Measurements from ENCODE around the gene CMTM2. TPM values are rescaled to one million over a fixed set of nuclear protein-coding genes. Genes with fewer than 3 reads are reported as not detected.
A peak's percentile ranks its signal among the peaks of the same experiment; 100 is the strongest.

CMTM2 gene
- total and polyA plus RNA-seq, 8 donors = 0.21 to 0.84 (median 0.65) TPM; not detected in 5

GRCh38 chr16:66605177-66605978, 26.1 kb downstream of the CMTM2 start:
- FAIRE-seq (no peak), DNase-seq (peak in 3 of 6 donors; percentile 51 to 83 (median 71)), ATAC-seq (peak; percentile 12 to 31 (median 28))
- TF ChIP-seq CTCF (IDR thresholded peaks at IDR 0.05) = no peak
- no peaks in the 10 kb centered on the region for H3K9me3 ChIP-seq
- intact Hi-C loops (cut with DNase I) = loop anchor here in 1 of 3 donors (5.0 kb wide), 1 partner anchor 203 kb away; no protein-coding TSS in a partner anchor
- H3K4me3 ChIP-seq = peak overlapping the region; percentile 38 to 70 (median 44)
- 28 to 29% methylated on average over 26 to 61 of the region's 61 CpGs for WGBS, 2 donors
- no peaks in the 10 kb centered on the region for H3K27me3 ChIP-seq
- H3K36me3 ChIP-seq = no peaks in the 10 kb centered on the region
- no peaks in the 10 kb centered on the region for H3K4me1 ChIP-seq
- H3K27ac ChIP-seq = peak overlapping the region in 3 of 4 donors; percentile 42 to 66 (median 55)

- no peaks in the 10 kb centered on the region for H3K27me3 ChIP-seq
- 78 to 80% methylated on average over 10 of the region's 10 CpGs for WGBS, 2 donors
- TF ChIP-seq CTCF (IDR thresholded peaks at IDR 0.05) = no peak
- H3K4me1 ChIP-seq = no peaks in the 10 kb centered on the region
- H3K36me3 ChIP-seq = no peaks in the 10 kb centered on the region
- FAIRE-seq (no peak), ATAC-seq (no peak), DNase-seq (no peak)
- intact Hi-C loops (cut with DNase I) = loop anchor here in 1 of 3 donors (5.0 kb wide), 1 partner anchor 204 kb away; no protein-coding TSS in a partner anchor
- H3K4me3 ChIP-seq = peak overlapping the region in 2 of 4 donors; percentile 42 to 70
- H3K27ac ChIP-seq = no peak overlapping the region
- H3K9me3 ChIP-seq = no peaks in the 10 kb centered on the region
Observed at GRCh38 chr16:66605979-66606751, 26.9 kb downstream of the CMTM2 start.

- H3K9me3 ChIP-seq = no peaks in the 10 kb centered on the region
- 29 to 30% methylated on average over 17 of the region's 17 CpGs for WGBS, 2 donors
- DNase-seq (peak; percentile 82 to 98 (median 89)), FAIRE-seq (no peak), ATAC-seq (peak; percentile 72 to 80 (median 78))
- no peaks in the 10 kb centered on the region for H3K36me3 ChIP-seq
- no peaks in the 10 kb centered on the region for H3K27me3 ChIP-seq
- H3K4me1 ChIP-seq = no peaks in the 10 kb centered on the region
- H3K27ac ChIP-seq = no peak overlapping the region
- intact Hi-C loops (cut with DNase I) = loop anchor here in 1 of 3 donors (5.0 kb wide), 1 partner anchor 206 kb away; no protein-coding TSS in a partner anchor
- TF ChIP-seq CTCF (IDR thresholded peaks at IDR 0.05) = peak; percentile 83 to 92 (median 90)
- no peak overlapping the region for H3K4me3 ChIP-seq
Observed at GRCh38 chr16:66608241-66609138, 29.2 kb downstream of the CMTM2 start.

GRCh38 chr16:66609139-66609510, 29.9 kb downstream of the CMTM2 start:
- no peak overlapping the region for H3K27ac ChIP-seq
- FAIRE-seq (no peak), ATAC-seq (no peak), DNase-seq (peak in 1 of 6 donors; percentile 64)
- H3K36me3 ChIP-seq = no peaks in the 10 kb centered on the region
- no peaks in the 10 kb centered on the region for H3K27me3 ChIP-seq
- no peak overlapping the region for H3K4me3 ChIP-seq
- no peak for TF ChIP-seq CTCF (IDR thresholded peaks at IDR 0.05)
- 72 to 77% methylated on average over 12 of the region's 12 CpGs for WGBS, 2 donors
- intact Hi-C loops (cut with DNase I) = loop anchor here in 1 of 3 donors (5.0 kb wide), 1 partner anchor 207 kb away; no protein-coding TSS in a partner anchor
- no peaks in the 10 kb centered on the region for H3K9me3 ChIP-seq
- H3K4me1 ChIP-seq = no peaks in the 10 kb centered on the region

Measured in pancreas (tissue), 10 donors.